ENCODE data around the gene NR1I2. TPM values are rescaled to one million over a fixed set of nuclear protein-coding genes. Genes with fewer than 3 reads are reported as not detected.

NR1I2 gene
- under 1 TPM in 7 of 9 donors, not detected in 2; 0.14 to 0.91 (median 0.55) TPM for total RNA-seq
- polyA plus RNA-seq, result under 1 TPM; 0.16 to 0.32 (median 0.27) TPM
- long read RNA-seq, donor 1, result 0 reads
- long read RNA-seq, donor 2, result 0 reads
- long read RNA-seq, donor 3, result 0 reads
- long read RNA-seq, donor 4, partial matches to known transcripts, result 0 of 1 reads
- long read RNA-seq, donor 4, other reads (novel, unspliced or antisense), result 1 of 1 reads
- long read RNA-seq, donor 5, partial matches to known transcripts, result 0 of 2 reads
- long read RNA-seq, donor 5, other reads (novel, unspliced or antisense), result 2 of 2 reads
- long read RNA-seq, donor 6, result 0 reads
- long read RNA-seq, donor 7, result 0 reads
- long read RNA-seq, donor 8, result 0 reads
- long read RNA-seq, donor 9, result 0 reads
- long read RNA-seq, donor 10, result 0 reads

DNA sequence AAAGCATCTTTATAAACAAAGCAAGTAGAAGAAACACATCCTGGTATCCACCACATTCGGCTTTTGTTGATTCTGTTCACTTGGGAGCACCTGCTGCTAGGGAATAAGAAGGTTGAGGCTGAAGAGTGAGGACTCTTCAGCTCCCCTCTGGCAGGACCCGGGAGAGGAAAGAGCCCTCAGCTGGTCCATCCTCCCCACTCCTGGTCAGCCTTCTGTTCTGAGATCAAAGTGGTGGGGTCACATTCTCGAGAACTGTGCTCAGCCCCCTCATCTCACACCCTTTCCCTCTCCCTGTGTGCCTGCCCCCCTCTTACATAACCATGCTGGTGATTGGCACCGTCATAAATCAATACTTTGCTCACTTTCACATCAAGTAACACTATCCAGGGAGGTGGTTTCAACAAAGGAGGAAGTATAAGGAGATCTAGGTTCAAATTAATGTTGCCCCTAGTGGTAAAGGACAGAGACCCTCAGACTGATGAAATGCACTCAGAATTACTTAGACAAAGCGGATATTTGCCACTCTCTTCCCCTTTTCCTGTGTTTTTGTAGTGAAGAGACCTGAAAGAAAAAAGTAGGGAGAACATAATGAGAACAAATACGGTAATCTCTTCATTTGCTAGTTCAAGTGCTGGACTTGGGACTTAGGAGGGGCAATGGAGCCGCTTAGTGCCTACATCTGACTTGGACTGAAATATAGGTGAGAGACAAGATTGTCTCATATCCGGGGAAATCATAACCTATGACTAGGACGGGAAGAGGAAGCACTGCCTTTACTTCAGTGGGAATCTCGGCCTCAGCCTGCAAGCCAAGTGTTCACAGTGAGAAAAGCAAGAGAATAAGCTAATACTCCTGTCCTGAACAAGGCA, at the start of gene NR1I2:
TSS of gene NR1I2 (plus strand) at position 772 of the 869 bp plus-strand sequence.
- no peak for DNase-seq
- no peaks in the 10 kb centered on the region for H3K36me3 ChIP-seq (replicated peaks in 1 of 2)
- TF ChIP-seq CTCF (IDR thresholded peaks at IDR 0.05) (no peak), POLR2A (IDR thresholded peaks at IDR 0.05) (no peak)
- intact Hi-C loops (cut with DNase I), result no loop called here
- H3K27me3 ChIP-seq, result no peaks in the 10 kb centered on the region
- H3K27ac ChIP-seq, result no peak within 1 kb of the TSS
- WGBS, 4 donors, result 85 to 92% (median 89%) methylated on average over 10 of the region's 10 CpGs
- peaks cover 6% of the 10 kb centered on the region in 2 donors for H3K4me1 ChIP-seq (replicated peaks in 1 of 2)
- no peak within 1 kb of the TSS for H3K4me3 ChIP-seq
- no peaks in the 10 kb centered on the region for H3K9me3 ChIP-seq (replicated peaks in 1 of 3)

DNA sequence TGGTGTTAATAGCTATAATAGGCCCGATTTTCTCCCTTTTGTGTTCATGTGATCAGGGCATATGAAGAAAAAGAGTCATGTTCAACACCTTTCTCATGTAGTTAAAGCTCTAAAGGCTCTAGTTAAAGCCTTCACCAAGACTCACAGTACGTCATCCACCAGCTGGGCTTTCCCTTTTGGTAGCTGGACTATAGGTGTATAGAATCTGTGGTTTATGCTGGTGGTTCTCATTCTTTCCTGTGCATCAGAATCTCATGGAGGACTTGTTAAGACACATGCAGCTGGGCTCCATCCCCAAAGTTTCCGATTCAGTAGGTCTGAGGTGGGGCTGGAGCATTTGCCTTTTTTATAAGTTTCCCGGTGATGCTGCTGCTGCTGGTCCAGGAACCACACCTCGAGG, 48.1 kb upstream of the NR1I2 start:
- H3K4me1 ChIP-seq (replicated peaks in 1 of 2), result no peaks in the 10 kb centered on the region
- no peaks in the 10 kb centered on the region for H3K36me3 ChIP-seq (replicated peaks in 1 of 2)
- intact Hi-C loops (cut with DNase I), result no loop called here
- WGBS, 4 donors, result 87 to 97% (median 93%) methylated on average over 5 of the region's 5 CpGs
- H3K27me3 ChIP-seq, result no peaks in the 10 kb centered on the region
- H3K9me3 ChIP-seq (replicated peaks in 1 of 3), result no peaks in the 10 kb centered on the region
- no peak for DNase-seq
- no peak overlapping the region for H3K4me3 ChIP-seq
- no peak overlapping the region for H3K27ac ChIP-seq
- TF ChIP-seq POLR2A (IDR thresholded peaks at IDR 0.05) (no peak), CTCF (IDR thresholded peaks at IDR 0.05) (no peak)

- no peaks in the 10 kb centered on the region for H3K27me3 ChIP-seq
- DNase-seq, result no peak
- TF ChIP-seq CTCF (IDR thresholded peaks at IDR 0.05) (no peak), POLR2A (IDR thresholded peaks at IDR 0.05) (no peak)
- H3K36me3 ChIP-seq (replicated peaks in 1 of 2), result no peaks in the 10 kb centered on the region
- no peaks in the 10 kb centered on the region for H3K9me3 ChIP-seq (replicated peaks in 1 of 3)
- no peak overlapping the region for H3K4me3 ChIP-seq
- H3K4me1 ChIP-seq (replicated peaks in 1 of 2), result peaks cover 0 to 7% of the 10 kb centered on the region in 2 donors
- intact Hi-C loops (cut with DNase I), result no loop called here
- no peak overlapping the region for H3K27ac ChIP-seq
Observed at GRCh38 chr3:119738741-119739140, 43.2 kb upstream of the NR1I2 start.

All from adrenal gland (tissue), 19 donors.